ENCODE results near the gene ZGRF1.
"Not testable (repeated sequence)": the region's sequence is repeated elsewhere in the genome, so short reads cannot be mapped to it uniquely, and the experiment has no call there.

The ZGRF1 gene

DNA sequence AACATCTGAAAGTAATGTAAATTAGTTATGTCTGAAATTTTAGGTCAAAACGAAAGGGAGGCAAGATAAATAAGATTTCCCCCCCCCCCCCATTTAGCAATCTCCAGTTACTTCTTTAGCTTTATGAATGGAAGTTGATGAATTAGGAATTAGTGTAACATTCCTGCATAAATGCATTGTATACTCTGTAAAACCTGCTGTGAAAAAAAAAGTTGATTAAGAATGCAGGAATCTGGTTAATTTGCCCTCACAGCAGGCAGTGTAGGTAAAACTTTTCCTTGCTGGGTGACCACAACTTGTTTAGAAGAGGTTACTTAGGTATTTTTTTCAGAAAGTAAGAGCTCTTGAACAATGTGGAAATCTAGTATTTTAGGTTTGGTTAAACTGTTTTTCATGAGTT lies 15.5 kb upstream of the ZGRF1 start:
- Histone ChIP-seq H3K9ac (ENCODE audit: low read length) (peak overlapping the region; percentile 72), H3K27me3 (ENCODE audit: control insufficient read depth, insufficient read depth, low read length) (no peaks in the 10 kb centered on the region), H3K9me3 (ENCODE audit: control insufficient read depth, low read depth, low read length) (no peaks in the 10 kb centered on the region), H3K4me3 (ENCODE audit: low read length) (peak overlapping the region; percentile 96), H3K27ac (ENCODE audit: low read length) (peak overlapping the region; percentile 85), H3K4me1 (ENCODE audit: control insufficient read depth, low read depth, low read length) (peaks cover 56% of the 10 kb centered on the region), H3K36me3 (ENCODE audit: control insufficient read depth, low read depth, low read length) (peaks cover 18% of the 10 kb centered on the region)

DNA sequence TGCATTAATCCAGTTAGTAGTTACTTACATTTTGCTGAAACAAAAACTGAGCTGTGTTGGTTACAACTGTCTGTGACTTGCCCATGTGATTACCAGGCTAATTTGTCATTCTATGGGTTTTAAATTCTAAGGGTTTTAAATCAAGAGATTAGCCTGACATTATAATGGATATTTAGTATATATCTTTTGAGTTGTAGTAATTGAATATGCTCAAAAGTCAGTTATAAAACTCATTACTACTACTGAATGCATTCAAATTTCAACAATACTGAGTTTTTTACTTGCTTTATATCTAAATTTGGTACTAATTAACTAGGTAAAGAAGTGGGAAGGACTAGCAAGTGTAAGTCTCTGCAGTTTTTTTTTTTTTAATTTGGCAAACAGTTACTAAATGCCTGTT lies 14.9 kb upstream of the ZGRF1 start:
- peaks cover 21% of the 10 kb centered on the region for H3K36me3 ChIP-seq (ENCODE audit: control insufficient read depth, low read depth, low read length)
- H3K9me3 ChIP-seq (ENCODE audit: control insufficient read depth, low read depth, low read length): no peaks in the 10 kb centered on the region
- H3K27me3 ChIP-seq (ENCODE audit: control insufficient read depth, insufficient read depth, low read length): no peaks in the 10 kb centered on the region
- peak overlapping the region; percentile 72 for H3K9ac ChIP-seq (ENCODE audit: low read length)
- H3K27ac ChIP-seq (ENCODE audit: low read length): peak overlapping the region; percentile 89
- H3K4me1 ChIP-seq (ENCODE audit: control insufficient read depth, low read depth, low read length): peaks cover 56% of the 10 kb centered on the region
- peak overlapping the region; percentile 96 for H3K4me3 ChIP-seq (ENCODE audit: low read length)

DNA sequence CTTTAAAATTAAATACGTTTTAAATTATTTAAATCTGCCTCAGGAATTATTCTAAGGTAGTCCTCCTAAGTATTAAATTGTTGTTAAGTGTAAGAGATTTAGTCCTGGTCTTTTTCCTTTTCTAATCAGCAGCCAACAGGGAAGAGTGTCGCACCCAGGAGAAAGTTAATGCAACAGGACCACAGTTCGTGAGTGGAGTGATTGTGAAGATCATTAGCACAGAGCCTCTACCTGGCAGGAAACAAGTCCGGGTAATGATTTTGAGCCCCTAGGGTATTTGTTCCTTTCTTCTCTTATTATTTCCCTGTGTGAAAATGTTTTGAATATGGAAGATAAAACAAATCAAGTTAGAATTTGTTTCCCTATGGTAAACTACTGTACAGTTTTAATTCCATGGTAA lies 13.6 kb upstream of the ZGRF1 start:
- Histone ChIP-seq H3K4me1 (ENCODE audit: control insufficient read depth, low read depth, low read length) (peaks cover 51% of the 10 kb centered on the region), H3K4me3 (ENCODE audit: low read length) (peak overlapping the region; percentile 96), H3K9me3 (ENCODE audit: control insufficient read depth, low read depth, low read length) (no peaks in the 10 kb centered on the region), H3K9ac (ENCODE audit: low read length) (peak overlapping the region; percentile 72), H3K27ac (ENCODE audit: low read length) (peak overlapping the region; percentile 82), H3K36me3 (ENCODE audit: control insufficient read depth, low read depth, low read length) (peaks cover 28% of the 10 kb centered on the region), H3K27me3 (ENCODE audit: control insufficient read depth, insufficient read depth, low read length) (no peaks in the 10 kb centered on the region)

DNA sequence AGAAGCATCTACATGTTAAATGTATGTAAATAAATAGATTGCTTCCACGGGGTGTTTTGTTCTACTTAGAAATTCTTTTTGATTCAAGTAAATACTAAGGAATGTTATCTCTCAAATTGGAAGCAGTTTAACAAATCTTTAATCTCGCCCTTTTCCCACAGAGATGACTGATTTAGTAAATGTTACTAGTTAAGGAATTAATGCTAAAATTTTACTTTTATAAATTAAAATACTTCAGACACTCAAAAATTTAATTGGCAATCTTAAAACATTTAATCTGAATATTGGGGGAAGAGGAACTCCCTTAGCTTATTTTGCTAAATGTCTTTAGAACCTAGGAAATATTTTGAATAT lies 12.3 kb upstream of the ZGRF1 start:
- Histone ChIP-seq H3K4me1 (ENCODE audit: control insufficient read depth, low read depth, low read length) (peaks cover 39% of the 10 kb centered on the region), H3K4me3 (ENCODE audit: low read length) (peak overlapping the region; percentile 96), H3K36me3 (ENCODE audit: control insufficient read depth, low read depth, low read length) (peaks cover 28% of the 10 kb centered on the region), H3K27ac (ENCODE audit: low read length) (peak overlapping the region; percentile 60), H3K9me3 (ENCODE audit: control insufficient read depth, low read depth, low read length) (no peaks in the 10 kb centered on the region), H3K9ac (ENCODE audit: low read length) (peak overlapping the region; percentile 67), H3K27me3 (ENCODE audit: control insufficient read depth, insufficient read depth, low read length) (no peaks in the 10 kb centered on the region)

DNA sequence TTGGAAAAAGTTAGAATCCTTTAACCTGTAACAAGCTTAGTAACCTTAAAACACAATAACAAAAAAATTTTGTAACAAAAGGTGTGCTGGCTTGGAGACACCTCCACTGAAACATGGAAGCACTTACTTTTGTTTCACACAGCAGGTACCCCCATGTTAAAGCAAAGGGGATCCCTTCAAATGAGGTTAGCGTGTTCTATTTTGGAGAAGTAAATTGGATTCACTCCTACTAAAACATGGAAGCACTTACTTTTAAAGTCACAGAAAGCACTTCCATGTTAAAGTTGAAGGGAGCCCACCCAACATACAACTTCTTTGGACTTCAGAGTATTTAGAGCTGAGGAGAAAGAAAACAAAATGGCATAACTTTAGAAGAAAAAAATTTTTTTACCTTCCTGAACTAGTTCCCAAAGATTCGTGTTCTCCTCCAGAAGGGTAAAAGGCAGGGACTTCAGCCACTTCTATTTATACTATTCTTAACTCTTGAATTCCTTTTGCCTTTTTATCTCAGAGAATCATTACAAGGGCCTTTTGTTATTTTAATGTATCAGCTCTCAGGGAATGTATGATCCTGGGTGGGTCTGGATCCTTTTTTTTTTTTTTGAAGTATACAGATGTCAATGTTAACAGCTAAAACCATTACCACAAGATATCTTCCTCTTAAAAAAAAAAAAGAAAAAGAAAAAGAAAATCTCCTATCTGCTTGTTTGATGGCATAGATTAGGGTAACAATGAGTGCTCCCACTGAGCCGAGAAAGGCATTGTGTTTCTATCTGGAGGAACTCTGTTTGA lies 11.8 kb upstream of the ZGRF1 start:
- Histone ChIP-seq H3K27ac (ENCODE audit: low read length) (peak overlapping the region; percentile 99), H3K36me3 (ENCODE audit: control insufficient read depth, low read depth, low read length) (peaks cover 28% of the 10 kb centered on the region), H3K27me3 (ENCODE audit: control insufficient read depth, insufficient read depth, low read length) (no peaks in the 10 kb centered on the region), H3K4me3 (ENCODE audit: low read length) (peak overlapping the region; percentile 96), H3K9me3 (ENCODE audit: control insufficient read depth, low read depth, low read length) (no peaks in the 10 kb centered on the region), H3K9ac (ENCODE audit: low read length) (peak overlapping the region; percentile 99), H3K4me1 (ENCODE audit: control insufficient read depth, low read depth, low read length) (peaks cover 34% of the 10 kb centered on the region)

DNA sequence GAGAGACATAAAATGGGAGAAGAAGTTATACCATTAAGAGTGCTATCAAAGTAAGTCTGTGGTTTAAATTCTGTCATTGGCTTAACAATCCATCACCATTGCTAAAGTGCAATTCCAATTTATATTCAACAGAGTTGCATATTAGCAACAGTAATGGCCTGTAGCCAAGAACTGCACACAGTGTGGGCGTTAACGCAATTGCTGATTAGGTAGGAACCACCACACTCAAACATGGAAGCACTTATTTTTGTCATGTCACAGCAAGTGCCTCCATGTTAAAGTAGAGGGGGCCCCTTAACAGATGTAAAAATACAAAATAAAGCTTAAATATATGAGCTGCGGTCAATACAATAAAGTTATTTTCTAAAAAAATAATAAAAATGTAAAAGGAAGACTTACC lies 11.1 kb upstream of the ZGRF1 start:
- Histone ChIP-seq H3K27me3 (ENCODE audit: control insufficient read depth, insufficient read depth, low read length) (no peaks in the 10 kb centered on the region), H3K4me3 (ENCODE audit: low read length) (peak overlapping the region; percentile 96), H3K9ac (ENCODE audit: low read length) (peak overlapping the region; percentile 99), H3K36me3 (ENCODE audit: control insufficient read depth, low read depth, low read length) (peaks cover 28% of the 10 kb centered on the region), H3K4me1 (ENCODE audit: control insufficient read depth, low read depth, low read length) (peaks cover 30% of the 10 kb centered on the region), H3K9me3 (ENCODE audit: control insufficient read depth, low read depth, low read length) (no peaks in the 10 kb centered on the region), H3K27ac (ENCODE audit: low read length) (peak overlapping the region; percentile 99)

- Histone ChIP-seq H3K36me3 (ENCODE audit: control insufficient read depth, low read depth, low read length) (peaks cover 28% of the 10 kb centered on the region), H3K4me1 (ENCODE audit: control insufficient read depth, low read depth, low read length) (peaks cover 26% of the 10 kb centered on the region), H3K9me3 (ENCODE audit: control insufficient read depth, low read depth, low read length) (no peaks in the 10 kb centered on the region), H3K9ac (ENCODE audit: low read length) (peak overlapping the region; percentile 99), H3K27ac (ENCODE audit: low read length) (peak overlapping the region; percentile 99), H3K27me3 (ENCODE audit: control insufficient read depth, insufficient read depth, low read length) (no peaks in the 10 kb centered on the region), H3K4me3 (ENCODE audit: low read length) (peak overlapping the region; percentile 96)
These were observed 10.2 kb upstream of the ZGRF1 start for GRCh38 chr4:112646632-112647537.

GRCh38 chr4:112645541-112646329 lies 9.0 kb upstream of the ZGRF1 start:
- Histone ChIP-seq H3K36me3 (ENCODE audit: control insufficient read depth, low read depth, low read length) (peaks cover 25% of the 10 kb centered on the region), H3K4me1 (ENCODE audit: control insufficient read depth, low read depth, low read length) (peaks cover 20% of the 10 kb centered on the region), H3K27ac (ENCODE audit: low read length) (peak overlapping the region; percentile 69), H3K9me3 (ENCODE audit: control insufficient read depth, low read depth, low read length) (no peaks in the 10 kb centered on the region), H3K9ac (ENCODE audit: low read length) (peak overlapping the region; percentile 99), H3K4me3 (ENCODE audit: low read length) (peak overlapping the region; percentile 96), H3K27me3 (ENCODE audit: control insufficient read depth, insufficient read depth, low read length) (no peaks in the 10 kb centered on the region)

- not testable (repeated sequence) for H3K27ac ChIP-seq (ENCODE audit: low read length); H3K27me3 ChIP-seq (ENCODE audit: control insufficient read depth, insufficient read depth, low read length); H3K9ac ChIP-seq (ENCODE audit: low read length); H3K9me3 ChIP-seq (ENCODE audit: control insufficient read depth, low read depth, low read length)
- peaks cover 13% of the 10 kb centered on the region for H3K4me1 ChIP-seq (ENCODE audit: control insufficient read depth, low read depth, low read length)
- peak overlapping the region; percentile 96 for H3K4me3 ChIP-seq (ENCODE audit: low read length)
- peaks cover 25% of the 10 kb centered on the region for H3K36me3 ChIP-seq (ENCODE audit: control insufficient read depth, low read depth, low read length)
These were observed 8.2 kb upstream of the ZGRF1 start for GRCh38 chr4:112644595-112645535.

GRCh38 chr4:112642526-112642925 lies 5.8 kb upstream of the ZGRF1 start:
- no peaks in the 10 kb centered on the region for H3K27me3 ChIP-seq (ENCODE audit: control insufficient read depth, insufficient read depth, low read length)
- no peak overlapping the region for H3K27ac ChIP-seq (ENCODE audit: low read length)
- H3K4me1 ChIP-seq (ENCODE audit: control insufficient read depth, low read depth, low read length): peaks cover 11% of the 10 kb centered on the region
- H3K9me3 ChIP-seq (ENCODE audit: control insufficient read depth, low read depth, low read length): no peaks in the 10 kb centered on the region
- H3K36me3 ChIP-seq (ENCODE audit: control insufficient read depth, low read depth, low read length): peaks cover 16% of the 10 kb centered on the region
- no peak overlapping the region for H3K9ac ChIP-seq (ENCODE audit: low read length)
- H3K4me3 ChIP-seq (ENCODE audit: low read length): no peak overlapping the region

Measured in iPS-18a (cell line).